ENCODE results near the gene GPC5. TPM values are rescaled to one million over a fixed set of nuclear protein-coding genes. Genes with fewer than 3 reads are reported as not detected.
A peak's percentile ranks its signal among the peaks of the same experiment; 100 is the strongest.

Gene GPC5
- total and polyA plus RNA-seq, 7 donors, result 0.23 TPM; not detected in 6

GRCh38 chr13:91375116-91375729 is 23.2 kb upstream of the GPC5 start:
- peak; percentile 19 for TF ChIP-seq CTCF (IDR thresholded peaks at IDR 0.05)
- ATAC-seq (peak in 1 of 4 donors; percentile 26), DNase-seq (no peak)
- H3K4me3 ChIP-seq, result no peak overlapping the region
- no peaks in the 10 kb centered on the region for H3K4me1 ChIP-seq
- intact Hi-C loops (cut with DNase I), result no loop called here
- WGBS, 3 donors, result 89 to 95% (median 92%) methylated on average over 4 of the region's 4 CpGs
- H3K27me3 ChIP-seq (ENCODE audit: insufficient read depth in 3 of 3, low read length in 2 of 3), result no peaks in the 10 kb centered on the region
- no peaks in the 10 kb centered on the region for H3K36me3 ChIP-seq (ENCODE audit: insufficient read depth in 1 of 2, low read depth in 1 of 2)
- H3K27ac ChIP-seq, result no peak overlapping the region
- no peaks in the 10 kb centered on the region for H3K9me3 ChIP-seq

DNA sequence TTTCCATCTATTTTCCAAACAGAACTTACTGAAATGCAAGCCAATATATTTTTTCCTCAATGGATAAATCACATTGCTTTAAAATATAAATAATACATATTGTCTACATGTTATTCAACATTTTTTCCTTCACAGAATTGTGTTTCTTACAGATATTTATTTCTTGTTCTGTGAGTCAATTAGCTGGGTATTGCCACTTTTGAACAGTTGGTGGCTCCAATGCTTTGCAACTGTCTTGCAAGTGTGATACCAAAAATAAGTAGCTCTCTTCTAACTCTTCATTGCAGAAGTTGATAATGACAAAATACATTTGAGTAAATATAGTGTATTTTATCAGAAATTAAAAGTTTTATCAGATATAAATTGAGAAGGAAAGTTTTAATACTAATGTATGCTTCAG is 17.1 kb upstream of the GPC5 start:
- no peaks in the 10 kb centered on the region for H3K36me3 ChIP-seq (ENCODE audit: insufficient read depth in 1 of 2, low read depth in 1 of 2)
- no peak overlapping the region for H3K27ac ChIP-seq
- H3K4me3 ChIP-seq, result no peak overlapping the region
- H3K27me3 ChIP-seq (ENCODE audit: insufficient read depth in 3 of 3, low read length in 2 of 3), result no peaks in the 10 kb centered on the region
- ATAC-seq, result no peak
- intact Hi-C loops (cut with DNase I), result no loop called here
- TF ChIP-seq CTCF (IDR thresholded peaks at IDR 0.05), result no peak
- H3K9me3 ChIP-seq, result no peaks in the 10 kb centered on the region
- no peaks in the 10 kb centered on the region for H3K4me1 ChIP-seq
- no peak for DNase-seq

- no peak for ATAC-seq
- Histone ChIP-seq H3K4me1 (no peaks in the 10 kb centered on the region), H3K27ac (no peak overlapping the region), H3K9me3 (no peaks in the 10 kb centered on the region), H3K27me3 (ENCODE audit: insufficient read depth in 3 of 3, low read length in 2 of 3) (no peaks in the 10 kb centered on the region), H3K36me3 (ENCODE audit: insufficient read depth in 1 of 2, low read depth in 1 of 2) (no peaks in the 10 kb centered on the region), H3K4me3 (no peak overlapping the region)
- no peak for TF ChIP-seq CTCF (IDR thresholded peaks at IDR 0.05)
- no peak for DNase-seq
- 75 to 79% (median 77%) methylated on average over 4 of the region's 4 CpGs for WGBS, 3 donors
- intact Hi-C loops (cut with DNase I), result no loop called here
Observed at GRCh38 chr13:91383836-91384235, 14.6 kb upstream of the GPC5 start.

- no peaks in the 10 kb centered on the region for H3K4me1 ChIP-seq
- ATAC-seq, result no peak
- intact Hi-C loops (cut with DNase I), result no loop called here
- 67 to 75% (median 73%) methylated on average over 2 of the region's 2 CpGs for WGBS, 3 donors
- DNase-seq, result no peak
- H3K36me3 ChIP-seq (ENCODE audit: insufficient read depth in 1 of 2, low read depth in 1 of 2), result no peaks in the 10 kb centered on the region
- H3K27me3 ChIP-seq (ENCODE audit: insufficient read depth in 3 of 3, low read length in 2 of 3), result peaks cover 0 to 3% (median 0%) of the 10 kb centered on the region in 3 donors
- TF ChIP-seq CTCF (IDR thresholded peaks at IDR 0.05), result no peak
- H3K27ac ChIP-seq, result no peak overlapping the region
- H3K4me3 ChIP-seq, result no peak overlapping the region
- H3K9me3 ChIP-seq, result no peaks in the 10 kb centered on the region
Observed at GRCh38 chr13:91384896-91385295, 13.5 kb upstream of the GPC5 start.

DNA sequence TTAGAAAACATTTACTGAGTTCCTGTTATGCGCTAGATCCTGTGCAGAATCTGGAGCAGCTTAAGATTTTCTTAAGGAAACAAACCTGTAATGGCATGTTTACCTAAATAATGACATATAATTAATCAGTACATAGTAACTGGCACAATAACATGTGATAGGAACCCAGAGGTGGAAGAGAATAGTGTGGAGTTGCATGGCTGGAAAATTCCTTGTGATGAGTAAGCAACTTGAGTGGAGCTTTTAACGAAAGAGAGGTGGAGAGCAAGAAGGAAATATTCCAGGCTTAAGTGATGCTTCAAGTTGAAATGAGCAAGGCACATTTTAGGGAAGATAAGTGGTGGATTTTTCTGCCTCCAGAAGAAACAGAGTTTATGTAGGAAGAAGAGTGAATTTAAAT is 9.2 kb upstream of the GPC5 start:
- WGBS, 3 donors, result 82 to 87% (median 83%) methylated on average over 2 of the region's 2 CpGs
- H3K27me3 ChIP-seq (ENCODE audit: insufficient read depth in 3 of 3, low read length in 2 of 3), result peaks cover 0 to 3% (median 3%) of the 10 kb centered on the region in 3 donors

More for the DNA sequence above, 9.2 kb upstream of the GPC5 start:
- H3K36me3 ChIP-seq (ENCODE audit: insufficient read depth in 1 of 2, low read depth in 1 of 2), result no peaks in the 10 kb centered on the region
- intact Hi-C loops (cut with DNase I), result no loop called here
- DNase-seq (no peak), ATAC-seq (no peak)
- no peak overlapping the region for H3K4me3 ChIP-seq
- TF ChIP-seq CTCF (IDR thresholded peaks at IDR 0.05), result no peak
- no peaks in the 10 kb centered on the region for H3K4me1 ChIP-seq
- H3K9me3 ChIP-seq, result no peaks in the 10 kb centered on the region
- H3K27ac ChIP-seq, result no peak overlapping the region
